ENCODE data around the gene IKZF2. TPM values are rescaled to one million over a fixed set of nuclear protein-coding genes. Genes with fewer than 3 reads are reported as not detected.

The IKZF2 gene
- total and polyA plus RNA-seq, 10 donors, result 0.50 to 43.4 (median 20.4) TPM

DNA sequence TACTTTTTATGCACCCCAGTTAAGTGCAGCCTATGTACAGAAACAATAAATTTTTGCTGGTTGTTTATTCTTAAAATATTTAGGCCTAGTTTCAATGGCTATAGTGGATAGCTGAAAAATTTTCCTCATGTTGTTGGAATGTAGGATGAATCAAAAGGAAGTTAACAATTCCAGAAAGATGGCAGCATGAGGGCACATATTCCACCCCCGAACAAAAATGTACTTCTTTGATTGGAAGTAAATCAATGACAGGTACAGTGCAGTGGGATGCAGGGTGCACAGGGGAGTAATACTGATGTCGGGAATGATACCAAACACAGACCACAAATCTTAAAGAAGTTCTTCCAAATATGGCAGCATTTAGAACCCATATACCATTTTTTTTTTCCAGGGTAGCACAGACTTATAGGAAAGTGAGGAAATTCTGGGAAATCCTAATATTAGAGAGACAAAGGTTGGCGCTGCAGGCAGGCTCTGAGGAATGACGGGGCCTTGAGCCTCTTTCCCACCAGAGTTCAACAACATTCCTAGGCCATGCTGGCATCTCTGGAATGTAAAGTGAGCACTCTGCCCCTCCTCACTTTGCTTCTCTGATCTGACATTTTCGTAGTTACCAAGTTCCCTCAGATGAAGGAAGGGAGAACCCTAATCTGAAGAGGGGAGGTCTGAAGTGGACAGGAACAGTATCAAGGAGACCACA is 36.6 kb upstream of the IKZF2 start:
- H3K27me3 ChIP-seq (replicated peaks in 1 of 7), result no peaks in the 10 kb centered on the region
- DNase-seq, result no peak
- peaks cover 0 to 4% (median 0%) of the 10 kb centered on the region in 8 donors for H3K9me3 ChIP-seq
- 73 to 85% (median 82%) methylated on average over 5 of the region's 5 CpGs for WGBS, 5 donors
- intact Hi-C loops (cut with DNase I; ENCODE audit: low total_unique reads), result no loop called here
- H3K4me1 ChIP-seq, result no peaks in the 10 kb centered on the region
- H3K27ac ChIP-seq, result no peak overlapping the region
- H3K36me3 ChIP-seq, result no peaks in the 10 kb centered on the region
- H3K4me3 ChIP-seq, result no peak overlapping the region
- TF ChIP-seq, protein P1, sequence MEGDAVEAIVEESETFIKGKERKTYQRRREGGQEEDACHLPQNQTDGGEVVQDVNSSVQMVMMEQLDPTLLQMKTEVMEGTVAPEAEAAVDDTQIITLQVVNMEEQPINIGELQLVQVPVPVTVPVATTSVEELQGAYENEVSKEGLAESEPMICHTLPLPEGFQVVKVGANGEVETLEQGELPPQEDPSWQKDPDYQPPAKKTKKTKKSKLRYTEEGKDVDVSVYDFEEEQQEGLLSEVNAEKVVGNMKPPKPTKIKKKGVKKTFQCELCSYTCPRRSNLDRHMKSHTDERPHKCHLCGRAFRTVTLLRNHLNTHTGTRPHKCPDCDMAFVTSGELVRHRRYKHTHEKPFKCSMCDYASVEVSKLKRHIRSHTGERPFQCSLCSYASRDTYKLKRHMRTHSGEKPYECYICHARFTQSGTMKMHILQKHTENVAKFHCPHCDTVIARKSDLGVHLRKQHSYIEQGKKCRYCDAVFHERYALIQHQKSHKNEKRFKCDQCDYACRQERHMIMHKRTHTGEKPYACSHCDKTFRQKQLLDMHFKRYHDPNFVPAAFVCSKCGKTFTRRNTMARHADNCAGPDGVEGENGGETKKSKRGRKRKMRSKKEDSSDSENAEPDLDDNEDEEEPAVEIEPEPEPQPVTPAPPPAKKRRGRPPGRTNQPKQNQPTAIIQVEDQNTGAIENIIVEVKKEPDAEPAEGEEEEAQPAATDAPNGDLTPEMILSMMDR (IDR thresholded peaks at IDR 0.05 in 8 of 11, conservative IDR thresholded peaks at IDR 0.05 in 3 of 11), result no peak
- TF ChIP-seq POLR2AphosphoS5 (IDR thresholded peaks at IDR 0.05), result no peak
- no peak for TF ChIP-seq POLR2A (IDR thresholded peaks at IDR 0.05)

DNA sequence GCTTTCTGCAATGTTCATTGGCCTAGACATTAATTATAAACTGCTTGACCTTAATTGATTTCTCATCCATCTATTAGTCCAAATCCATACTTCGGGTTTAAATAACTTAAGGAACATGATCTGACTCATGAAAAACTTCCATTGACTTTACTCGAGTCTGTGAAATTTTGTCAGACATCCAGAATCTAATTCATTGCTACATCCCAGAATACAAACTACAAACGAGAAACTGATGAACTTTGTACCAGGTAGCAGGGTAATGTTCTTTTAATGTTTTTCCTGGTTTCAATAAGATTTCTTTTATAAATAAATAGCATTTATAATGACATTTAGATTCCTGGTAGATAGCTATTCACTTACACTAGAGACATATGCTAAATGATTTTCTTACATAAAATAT is 36.0 kb upstream of the IKZF2 start:
- intact Hi-C loops (cut with DNase I; ENCODE audit: low total_unique reads), result no loop called here
- H3K27ac ChIP-seq, result no peak overlapping the region
- H3K4me3 ChIP-seq, result no peak overlapping the region
- H3K27me3 ChIP-seq (replicated peaks in 1 of 7), result no peaks in the 10 kb centered on the region
- H3K4me1 ChIP-seq, result no peaks in the 10 kb centered on the region
- H3K9me3 ChIP-seq, result peaks cover 0 to 4% (median 0%) of the 10 kb centered on the region in 8 donors
- DNase-seq, result no peak
- H3K36me3 ChIP-seq, result no peaks in the 10 kb centered on the region
- 73 to 82% (median 80%) methylated on average over 3 of the region's 3 CpGs for WGBS, 5 donors
- TF ChIP-seq POLR2A (IDR thresholded peaks at IDR 0.05) (no peak), POLR2AphosphoS5 (IDR thresholded peaks at IDR 0.05) (no peak)
- TF ChIP-seq, protein P1 (IDR thresholded peaks at IDR 0.05 in 8 of 11, conservative IDR thresholded peaks at IDR 0.05 in 3 of 11), result no peak

DNA sequence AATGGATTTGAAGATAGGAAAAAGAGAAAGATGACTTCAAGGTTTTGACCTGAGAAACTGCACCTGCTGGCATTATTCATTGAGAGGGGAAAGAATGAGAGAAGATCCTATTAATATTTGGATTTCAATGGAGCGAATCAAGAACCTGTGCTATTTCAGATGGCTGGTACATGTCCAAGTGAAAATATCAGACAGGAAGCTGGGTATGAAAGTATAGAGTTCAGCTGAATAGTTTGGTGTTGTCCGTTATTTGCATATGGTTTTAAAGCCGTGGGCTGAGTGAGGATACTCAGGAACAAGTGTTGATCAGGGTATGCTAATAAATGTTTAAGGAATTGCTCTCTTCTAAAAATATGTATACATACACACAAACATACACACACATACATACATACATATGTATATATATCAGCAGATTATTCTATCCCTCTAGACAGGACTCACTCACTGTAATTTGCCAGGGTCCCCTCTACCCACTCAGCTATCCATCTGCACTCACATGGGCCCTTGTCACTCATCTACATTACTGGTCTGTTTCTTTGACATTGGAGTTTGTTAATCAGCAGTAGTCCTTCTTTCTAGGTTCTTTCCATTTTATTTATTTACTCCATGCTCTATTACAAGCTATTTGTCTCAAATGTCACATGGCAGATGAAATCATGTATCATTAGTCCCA is 33.9 kb upstream of the IKZF2 start:
- Histone ChIP-seq H3K36me3 (no peaks in the 10 kb centered on the region), H3K9me3 (no peaks in the 10 kb centered on the region), H3K27me3 (replicated peaks in 1 of 7) (no peaks in the 10 kb centered on the region), H3K4me1 (no peaks in the 10 kb centered on the region), H3K27ac (no peak overlapping the region), H3K4me3 (no peak overlapping the region)
- no peak for DNase-seq
- WGBS, 5 donors, result 67 to 78% (median 73%) methylated on average over 3 of the region's 3 CpGs
- intact Hi-C loops (cut with DNase I; ENCODE audit: low total_unique reads), result no loop called here
- TF ChIP-seq POLR2AphosphoS5 (IDR thresholded peaks at IDR 0.05) (no peak), POLR2A (IDR thresholded peaks at IDR 0.05) (no peak)
- TF ChIP-seq, protein P1 (IDR thresholded peaks at IDR 0.05 in 8 of 11, conservative IDR thresholded peaks at IDR 0.05 in 3 of 11), result no peak

DNA sequence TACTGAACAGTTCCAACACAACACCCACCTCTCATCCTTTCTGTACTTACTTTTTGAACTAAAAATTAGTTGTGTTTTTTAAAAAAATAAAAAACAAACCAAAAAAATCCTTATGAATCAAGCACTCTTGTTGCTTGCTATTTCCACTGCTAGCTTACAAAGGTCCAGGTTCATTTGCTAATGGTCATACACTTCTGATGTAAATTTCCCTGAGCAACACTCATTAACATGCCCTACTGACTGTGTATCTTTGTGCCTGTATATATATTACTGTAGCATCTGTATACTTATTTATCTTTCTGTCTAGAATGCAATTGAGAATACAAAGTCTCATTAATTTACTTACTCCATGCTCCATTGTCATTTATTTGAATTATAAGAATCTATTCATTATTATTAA is 30.3 kb upstream of the IKZF2 start:
- Histone ChIP-seq H3K27ac (no peak overlapping the region), H3K36me3 (no peaks in the 10 kb centered on the region), H3K9me3 (no peaks in the 10 kb centered on the region), H3K4me1 (no peaks in the 10 kb centered on the region), H3K4me3 (no peak overlapping the region), H3K27me3 (replicated peaks in 1 of 7) (no peaks in the 10 kb centered on the region)
- TF ChIP-seq POLR2A (IDR thresholded peaks at IDR 0.05) (no peak), POLR2AphosphoS5 (IDR thresholded peaks at IDR 0.05) (no peak)
- TF ChIP-seq, protein P1 (IDR thresholded peaks at IDR 0.05 in 8 of 11, conservative IDR thresholded peaks at IDR 0.05 in 3 of 11), result no peak
- intact Hi-C loops (cut with DNase I; ENCODE audit: low total_unique reads), result no loop called here
- no peak for DNase-seq

All from spleen (tissue), 11 donors.